COLO668 (cell line): Measurements from ENCODE around the gene FAM25G.
A peak's percentile ranks its signal among the peaks of the same experiment; 100 is the strongest.
"Not testable (repeated sequence)": the region's sequence is repeated elsewhere in the genome, so short reads cannot be mapped to it uniquely, and the experiment has no call there.

Experiments
- DNase-seq: peaks from one replicate; lab custom pipeline; 2025; ENCODE audit not compliant: unreplicated experiment; lab: John Stamatoyannopoulos, UW

Gene FAM25G

GRCh38 chr10:47465216-47465917 lies 26.1 kb downstream of the FAM25G start:
- DNase-seq: not testable (repeated sequence)

- DNase-seq: not testable (repeated sequence)
Measured at GRCh38 chr10:47462577-47463358, 28.7 kb downstream of the FAM25G start.

GRCh38 chr10:47461261-47461687 lies 30.2 kb downstream of the FAM25G start:
- DNase-seq: peak; percentile 11

GRCh38 chr10:47458466-47459154 lies 32.9 kb downstream of the FAM25G start:
- no peak for DNase-seq

GRCh38 chr10:47457826-47458225 lies 33.7 kb downstream of the FAM25G start:
- no peak for DNase-seq

- DNase-seq: no peak
Measured at GRCh38 chr10:47457528-47457820, 34.0 kb downstream of the FAM25G start.

- no peak for DNase-seq
Measured at GRCh38 chr10:47456794-47457527, 34.5 kb downstream of the FAM25G start.

- no peak for DNase-seq
Measured at GRCh38 chr10:47456079-47456785, 35.3 kb downstream of the FAM25G start.

GRCh38 chr10:47455350-47456078 lies 36.0 kb downstream of the FAM25G start:
- DNase-seq: not testable (repeated sequence)

- no peak for DNase-seq
Measured at GRCh38 chr10:47454780-47455058, 36.8 kb downstream of the FAM25G start.

- DNase-seq: no peak
Measured at GRCh38 chr10:47454008-47454779, 37.3 kb downstream of the FAM25G start.

- DNase-seq: no peak
Measured at GRCh38 chr10:47453141-47454007, 38.1 kb downstream of the FAM25G start.

- peak; percentile 69 for DNase-seq
Measured at GRCh38 chr10:47452495-47453140, 38.9 kb downstream of the FAM25G start.

- DNase-seq: no peak
Measured at GRCh38 chr10:47451998-47452494, 39.5 kb downstream of the FAM25G start.

- DNase-seq: no peak
Measured at GRCh38 chr10:47451273-47451997, 40.1 kb downstream of the FAM25G start.

- DNase-seq: peak; percentile 5
Measured at GRCh38 chr10:47450442-47450841, 41.1 kb downstream of the FAM25G start.

GRCh38 chr10:47449979-47450378 lies 41.5 kb downstream of the FAM25G start:
- DNase-seq: peak; percentile 9
